HepG2 (cell line): Measurements from ENCODE around the gene STX8. TPM values are rescaled to one million over a fixed set of nuclear protein-coding genes. Genes with fewer than 3 reads are reported as not detected.

ENCODE experiments used
- ATAC-seq: fragments of 200-7000 bp; cut with Tn5 transposase; 3 replicates; pipeline ENCODE4 v1.9.1; 2020; ENCODE audit warnings: mild to moderate bottlenecking, moderate library complexity
- BruUV-seq: library from RNA; stranded (reverse); fragments of 400-500 nt; replicated peaks from 2 replicates; lab custom pipeline; 2021; lab: Mats Ljungman, UMichigan
- CTCF ChIA-PET: fragments of 300-600 bp; formaldehyde crosslinking; extraction: SDS; loops from one replicate; lab custom pipeline; 2021; ENCODE audit warnings: low total read pairs, inconsistent platforms, low intra/inter-chr PET ratio; lab: Yijun Ruan, JAX
- POLR2A ChIA-PET: fragments of 350-600 bp; sonication (Branson Sonifier 250); formaldehyde crosslinking; loops from one replicate; lab custom pipeline; 2020; ENCODE audit warnings: antibody characterized with exemption, inconsistent platforms; lab: Yijun Ruan, JAX
- DNase-seq: peaks from one replicate; pipeline ENCODE4 v3.0.0-alpha.2; 2015; ENCODE audit warnings: low spot score
- FAIRE-seq: peaks from 3 replicates; lab custom pipeline; 2011; peaks lifted over from hg19 to GRCh38; lab: Jason Lieb, UNC
- H2AFZ ChIP-seq: one replicate; pipeline ENCODE4 v1.6.1; 2011; ENCODE audit warnings: low read length, inconsistent platforms
- H3K27ac ChIP-seq: fragments of 300-600 bp; 3 replicates; pipeline ENCODE4 v1.8.0; 2011; ENCODE audit warnings: mixed run types, mild to moderate bottlenecking, mixed read lengths, low read length, inconsistent platforms; ENCODE audit not compliant: insufficient read depth; ENCODE audit errors: extremely low read length
- H3K27me3 ChIP-seq, 2 experiments: fragments of 200-600 bp in 1 of 2; 2 replicates in 1 of 2; 3 replicates in 1 of 2; pipeline versions ENCODE4 v1.6.0 to v1.8.0; 2011; ENCODE audit warnings: low read length in 2 of 2, mild to moderate bottlenecking in 2 of 2, moderate library complexity in 2 of 2, inconsistent platforms in 1 of 2; ENCODE audit not compliant: insufficient read depth in 2 of 2, control insufficient read depth in 1 of 2
- H3K36me3 ChIP-seq, 2 experiments: fragments of 200-600 bp in 1 of 2; replicated peaks in 1 of 2; 2 replicates in 1 of 2; 3 replicates in 1 of 2; pipeline versions ENCODE4 v1.5.1 to v1.8.0; 2011; ENCODE audit warnings: low read length in 2 of 2, inconsistent platforms in 1 of 2; ENCODE audit not compliant: insufficient read depth in 2 of 2, control insufficient read depth in 1 of 2
- H3K4me1 ChIP-seq: 2 replicates; pipeline ENCODE4 v1.5.1; 2012; ENCODE audit warnings: low read length, inconsistent platforms; ENCODE audit not compliant: insufficient read depth
- H3K4me2 ChIP-seq: 2 replicates; pipeline ENCODE4 v1.6.0; 2011; ENCODE audit warnings: low read depth, low read length, inconsistent platforms
- H3K4me3 ChIP-seq, 3 experiments: fragments of 200-600 bp in 1 of 3; sonication (generic), shearing (Covaris generic) in 1 of 3; replicated peaks in 1 of 3; 2 replicates each; pipeline ENCODE4 v1.5.1; 2011 to 2016; ENCODE audit warnings: low read length in 3 of 3, inconsistent platforms in 2 of 3, low read depth in 2 of 3, mild to moderate bottlenecking in 2 of 3, control low read depth in 1 of 3, mixed read lengths in 1 of 3; ENCODE audit not compliant: insufficient read depth in 1 of 3
- H3K79me2 ChIP-seq: one replicate; pipeline ENCODE4 v1.6.1; 2011; ENCODE audit warnings: low read length, inconsistent platforms; ENCODE audit not compliant: insufficient read depth
- H3K9ac ChIP-seq: 2 replicates; pipeline ENCODE4 v1.6.0; 2011; ENCODE audit warnings: mild to moderate bottlenecking, low read depth, low read length, inconsistent platforms; ENCODE audit not compliant: insufficient read depth
- H3K9me3 ChIP-seq: 2 replicates; pipeline ENCODE4 v1.5.1; 2012; ENCODE audit warnings: mild to moderate bottlenecking, low read length
- H4K20me1 ChIP-seq: 2 replicates; pipeline ENCODE4 v1.6.0; 2011; ENCODE audit warnings: inconsistent platforms, mild to moderate bottlenecking, low read length, moderate library complexity; ENCODE audit not compliant: insufficient read depth
- HNF4A ChIP-seq: sonication (generic); formaldehyde crosslinking; IDR thresholded peaks from 2 replicates; pipeline ENCODE4 v1.4.0; 2020; ENCODE audit warnings: missing genetic modification reagents
- PLRG1 ChIP-seq: fragments of 450-650 bp; conservative IDR thresholded peaks from 2 replicates; pipeline ENCODE4 v1.6.1; 2016
- RBM39 ChIP-seq: fragments of 200-400 bp; formaldehyde crosslinking; IDR thresholded peaks from one replicate; pipeline ENCODE4 v1.6.1; 2018; ENCODE audit warnings: antibody characterized with exemption, mild to moderate bottlenecking, low read depth, low read length; ENCODE audit not compliant: poor library complexity, severe bottlenecking
- SAP130 ChIP-seq: IDR thresholded peaks from 2 replicates; pipeline ENCODE4 v1.6.1; 2016; ENCODE audit warnings: low read depth
- SMARCE1 ChIP-seq: fragments of 450-650 bp; IDR thresholded peaks from 2 replicates; pipeline ENCODE4 v1.6.1; 2017; ENCODE audit warnings: borderline replicate concordance
- TCF12 ChIP-seq, 2 experiments: fragments of 450-650 bp in 1 of 2; sonication (generic) in 1 of 2; formaldehyde crosslinking in 1 of 2; IDR thresholded peaks; 2 replicates each; pipeline versions ENCODE4 v1.6.1 to v1.8.0; 2017 to 2022; ENCODE audit warnings: antibody characterized with exemption in 1 of 2, mild to moderate bottlenecking in 1 of 2, missing genetic modification reagents in 1 of 2, moderate library complexity in 1 of 2
- ZFP36L2 ChIP-seq: sonication (generic); formaldehyde crosslinking; IDR thresholded peaks from 2 replicates; pipeline ENCODE4 v1.4.0; 2020; ENCODE audit warnings: missing genetic modification reagents
- ZNF224 ChIP-seq: sonication (generic); formaldehyde crosslinking; IDR thresholded peaks from 2 replicates; pipeline ENCODE4 v1.5.0; 2020; ENCODE audit warnings: mild to moderate bottlenecking, missing genetic modification reagents
- ZNF574 ChIP-seq: sonication (generic); formaldehyde crosslinking; IDR thresholded peaks from 2 replicates; pipeline ENCODE4 v1.4.0; 2020; ENCODE audit warnings: missing genetic modification reagents
- ZNF580 ChIP-seq: IDR thresholded peaks from 2 replicates; pipeline ENCODE4 v1.6.1; 2016; ENCODE audit warnings: low read depth, borderline replicate concordance
- ZNF709 ChIP-seq: sonication (generic); formaldehyde crosslinking; IDR thresholded peaks from 2 replicates; pipeline ENCODE4 v1.5.0; 2020; ENCODE audit warnings: mild to moderate bottlenecking, missing genetic modification reagents
- ZNF891 ChIP-seq: sonication (generic); formaldehyde crosslinking; IDR thresholded peaks from 2 replicates; pipeline ENCODE4 v1.5.0; 2020; ENCODE audit warnings: mild to moderate bottlenecking, missing genetic modification reagents
- WGBS: methylation state at CpG from one replicate; pipeline ENCODE4 v1.1.6; 2017; ENCODE audit warnings: low lambda C conversion rate; 5-methylcytosine and 5-hydroxymethylcytosine counted together
- in situ Hi-C: cut with HindIII; loops from 2 replicates; pipeline ENCODE4 v1.10.0; 2017; ENCODE audit warnings: low pct_unique_long_range_greater_than_20kb; ENCODE audit not compliant: extremely low pct_ligation_motif_present
- intact Hi-C: fragments of 100-400 bp; cut with micrococcal nuclease; formaldehyde crosslinking; loops from one replicate; pipeline ENCODE4 v1.10.0; 2022; ENCODE audit not compliant: unreplicated experiment
- polyA plus RNA-seq, 8 experiments: library from polyadenylated mRNA; depleted of rRNA in 3 of 8; stranded (reverse) in 7 of 8; unstranded in 1 of 8; fragments of >200 nt; fragmentation: Illumina TruSeq in 4 of 8; extraction: Trizol in 4 of 8; gene quantifications; 2 replicates each; pipeline versions ENCODE4 v1.2.1 to v1.2.3, GENCODE V29; 2011 to 2016; ENCODE audit warnings: low read depth in 4 of 8, missing spikeins in 1 of 8, mixed read lengths in 1 of 8; ENCODE audit not compliant: insufficient read depth in 1 of 8
- total RNA-seq, 5 experiments: library from RNA; depleted of rRNA; stranded (reverse); fragments of >200 nt; fragmentation: Illumina TruSeq; extraction: Trizol; gene quantifications; 2 replicates each; pipeline ENCODE4 v1.2.3, GENCODE V29; 2016; ENCODE audit warnings: low read depth in 1 of 5

The STX8 gene
- total and polyA plus RNA-seq, 2 of the 13 experiments (the other 11 are each of a cell fraction or from before 2014, with no cell fraction given) = 36.4 to 53.6 TPM

- no peak for ATAC-seq
- intact Hi-C loops = no loop called here
These were observed 232.1 kb downstream of the STX8 start for GRCh38 chr17:9343516-9343915.

More at GRCh38 chr17:9343516-9343915, 232.1 kb downstream of the STX8 start:
- CTCF ChIA-PET = no interaction called here
- no peak overlapping the region for H3K27ac ChIP-seq
- H3K9me3 ChIP-seq = no peaks in the 10 kb centered on the region
- H2AFZ ChIP-seq = no peak overlapping the region
- no peak overlapping the region for H3K9ac ChIP-seq
- H3K27me3 ChIP-seq = no peaks in the 10 kb centered on the region
- in situ Hi-C loops = no loop called here
- TF ChIP-seq ZNF709 (CRISPR knock-in tag) (no peak), HNF4A (CRISPR knock-in tag) (no peak), RBM39 (no peak), SAP130 (CRISPR knock-in tag) (no peak), TCF12 (IDR thresholded peaks at IDR 0.05) (no peak), TCF12 (CRISPR knock-in tag; IDR thresholded peaks at IDR 0.05) (no peak), SMARCE1 (no peak), ZNF224 (CRISPR knock-in tag) (no peak), PLRG1 (no peak), ZNF580 (CRISPR knock-in tag) (no peak), ZNF574 (CRISPR knock-in tag) (no peak), ZNF891 (no peak), ZFP36L2 (no peak)
- TF ChIP-seq, all 625 proteins: peak for 0
- no peak overlapping the region for H3K4me2 ChIP-seq
- H3K4me3 ChIP-seq = no peak overlapping the region
- no peak for FAIRE-seq
- no peaks in the 10 kb centered on the region for H3K36me3 ChIP-seq
- no TSS peak for BruUV-seq
- H3K79me2 ChIP-seq = no peaks in the 10 kb centered on the region
- POLR2A ChIA-PET = no interaction called here
- WGBS = 82% methylated on average over 5 of the region's 5 CpGs
- H3K4me1 ChIP-seq = peaks cover 19% of the 10 kb centered on the region
- DNase-seq = no peak
- no peaks in the 10 kb centered on the region for H4K20me1 ChIP-seq
